GM12878 (cell line): ENCODE measurements around the gene C3. TPM values are rescaled to one million over a fixed set of nuclear protein-coding genes. Genes with fewer than 3 reads are reported as not detected.

ENCODE experiments used
- BCL11A ChIP-seq: IDR thresholded peaks from 2 replicates; pipeline ENCODE4 v1.6.1; 2011; ENCODE audit warnings: low read depth, low read length
- BMI1 ChIP-seq: fragments of 450-650 bp; IDR thresholded peaks from 2 replicates; pipeline ENCODE4 v1.6.1; 2016; ENCODE audit warnings: mild to moderate bottlenecking, moderate library complexity, borderline replicate concordance
- BRCA1 ChIP-seq: IDR thresholded peaks from 2 replicates; pipeline ENCODE4 v1.6.1; 2011; ENCODE audit warnings: low read depth, low read length, improper control_type of control experiment
- CBFB ChIP-seq: IDR thresholded peaks from 2 replicates; pipeline ENCODE4 v1.6.1; 2016; ENCODE audit warnings: antibody characterized with exemption, low read depth
- CREB1 ChIP-seq: IDR thresholded peaks from 2 replicates; pipeline ENCODE4 v1.6.1; 2012; ENCODE audit warnings: low read depth, mild to moderate bottlenecking, inconsistent platforms
- CTCF ChIP-seq, 3 experiments: IDR thresholded peaks in 2 of 3; conservative IDR thresholded peaks in 1 of 3; 2 replicates each; pipeline ENCODE4 v1.5.1; 2011; ENCODE audit warnings: low read depth in 3 of 3, low read length in 3 of 3, mild to moderate bottlenecking in 3 of 3, control low read depth in 2 of 3, moderate library complexity in 2 of 3, inconsistent platforms in 1 of 3, mixed read lengths in 1 of 3; ENCODE audit not compliant: control insufficient read depth in 2 of 3, insufficient read depth in 1 of 3; ENCODE audit errors: extremely low read depth in 1 of 3
- CUX1 ChIP-seq: IDR thresholded peaks from 2 replicates; pipeline ENCODE4 v1.6.1; 2012; ENCODE audit warnings: improper control_type of control experiment, low read depth, low read length; ENCODE audit not compliant: insufficient replicate concordance
- EGR1 ChIP-seq, 2 experiments: IDR thresholded peaks; 1 replicate in 1 of 2; 2 replicates in 1 of 2; pipeline ENCODE4 v1.6.1; 2011 to 2012; ENCODE audit warnings: low read depth in 2 of 2, low read length in 2 of 2, borderline replicate concordance in 1 of 2, mild to moderate bottlenecking in 1 of 2, moderate library complexity in 1 of 2
- PAX8 ChIP-seq: fragments of 450-650 bp; IDR thresholded peaks from 2 replicates; pipeline ENCODE4 v1.6.1; 2017; ENCODE audit warnings: mild to moderate bottlenecking, moderate library complexity
- SKIL ChIP-seq: fragments of 450-650 bp; IDR thresholded peaks from 2 replicates; pipeline ENCODE4 v1.6.1; 2017; ENCODE audit warnings: mild to moderate bottlenecking, low read depth, inconsistent platforms; ENCODE audit not compliant: poor library complexity, severe bottlenecking
- SRF ChIP-seq, 2 experiments: IDR thresholded peaks; 2 replicates each; pipeline ENCODE4 v1.6.1; 2011; ENCODE audit warnings: low read depth in 2 of 2, low read length in 2 of 2, mild to moderate bottlenecking in 1 of 2, moderate library complexity in 1 of 2
- SUPT20H ChIP-seq: IDR thresholded peaks from 2 replicates; pipeline ENCODE4 v1.6.1; 2011; ENCODE audit warnings: low read depth, mild to moderate bottlenecking, low read length, moderate library complexity, borderline replicate concordance; ENCODE audit not compliant: control insufficient read depth
- TARDBP ChIP-seq: IDR thresholded peaks from 2 replicates; pipeline ENCODE4 v1.6.1; 2016; ENCODE audit warnings: borderline replicate concordance
- USF1 ChIP-seq: IDR thresholded peaks from 2 replicates; pipeline ENCODE4 v1.6.1; 2011; ENCODE audit warnings: borderline replicate concordance, low read depth, mild to moderate bottlenecking, moderate library complexity, mixed read lengths, low read length; ENCODE audit not compliant: insufficient read depth; ENCODE audit errors: extremely low read length
- ZNF384 ChIP-seq: IDR thresholded peaks from 2 replicates; pipeline ENCODE4 v1.6.1; 2012; ENCODE audit warnings: low read depth, mild to moderate bottlenecking, low read length, improper control_type of control experiment, borderline replicate concordance
- ZNF622 ChIP-seq: fragments of 450-650 bp; IDR thresholded peaks from 2 replicates; pipeline ENCODE4 v1.6.1; 2017; ENCODE audit warnings: mild to moderate bottlenecking, inconsistent platforms
- polyA plus RNA-seq, 11 experiments: library from polyadenylated mRNA; depleted of rRNA in 4 of 11; unstranded in 6 of 11; stranded (reverse) in 5 of 11; fragments of >200 nt; fragmentation: Nextera tagmentation in 4 of 11; fragmentation: Illumina TruSeq in 1 of 11; extraction: Ambion mirVana in 4 of 11; extraction: Trizol in 1 of 11; gene quantifications; 1 replicate in 1 of 11; 2 replicates in 10 of 11; pipeline versions ENCODE4 v1.2.1 to v1.2.3, GENCODE V29; 2011 to 2016; ENCODE audit warnings: inconsistent platforms in 2 of 11, missing spikeins in 2 of 11, low read depth in 1 of 11
- total RNA-seq, 4 experiments: library from RNA; depleted of rRNA in 3 of 4; stranded (reverse); fragments of >200 nt in 3 of 4; fragmentation: Illumina TruSeq in 1 of 4; extraction: Trizol in 1 of 4; gene quantifications; 2 replicates each; pipeline versions ENCODE4 v1.2.1 to v1.2.3, GENCODE V29; 2013 to 2021
- TF ChIP-seq, protein P1 (sequence below): fragments of 450-650 bp; IDR thresholded peaks from 2 replicates; pipeline ENCODE4 v1.6.1; 2017; ENCODE audit warnings: low read depth, mild to moderate bottlenecking, moderate library complexity

The C3 gene
- total and polyA plus RNA-seq, 10 of the 15 experiments (the other 5 are each of a cell fraction or from before 2014, with no cell fraction given): 0.20 to 6.7 (median 0.72) TPM

DNA sequence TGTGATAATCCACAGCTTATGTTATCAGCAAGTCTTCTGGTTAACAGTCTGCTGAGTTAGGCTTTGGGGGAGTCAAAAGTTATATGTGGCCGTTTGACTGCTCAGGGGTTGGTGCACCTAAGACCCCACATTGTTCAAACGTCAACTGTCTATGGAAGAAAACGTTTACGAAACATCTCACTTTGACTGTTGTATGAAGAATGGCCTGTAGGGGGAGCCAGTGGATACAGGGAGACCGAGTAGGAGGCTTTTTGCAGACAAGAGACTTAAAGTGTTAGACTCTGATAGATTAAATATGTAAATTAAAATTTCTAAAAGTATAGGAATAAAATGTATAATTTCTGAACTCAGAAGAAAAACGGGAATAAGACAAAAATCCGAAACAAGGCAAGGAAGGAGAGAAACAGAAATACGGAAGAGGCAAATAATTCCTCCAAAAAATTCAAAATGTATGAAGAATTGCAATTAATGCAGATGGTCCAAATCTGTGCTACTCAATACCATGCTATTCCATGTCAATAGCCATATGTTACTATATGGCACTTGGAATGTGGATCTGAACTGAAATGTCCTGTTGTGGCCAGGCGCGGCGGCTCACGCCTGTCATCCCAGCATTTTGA lies 88.3 kb downstream of the C3 start (continued):
- TF ChIP-seq CTCF (IDR thresholded peaks at IDR 0.05 in 2 of 3, conservative IDR thresholded peaks at IDR 0.05 in 1 of 3; ENCODE audit: control insufficient read depth in 2 of 3, extremely low read depth in 1 of 3, insufficient read depth in 1 of 3, low read depth in 3 of 3, low read length in 3 of 3): peak; percentile 77 to 85 (median 80)
- TF ChIP-seq BCL11A: no peak
- TF ChIP-seq BRCA1: no peak
- no peak for TF ChIP-seq TARDBP
- TF ChIP-seq ZNF622: no peak
- TF ChIP-seq ZNF384: no peak
- TF ChIP-seq, protein P1, sequence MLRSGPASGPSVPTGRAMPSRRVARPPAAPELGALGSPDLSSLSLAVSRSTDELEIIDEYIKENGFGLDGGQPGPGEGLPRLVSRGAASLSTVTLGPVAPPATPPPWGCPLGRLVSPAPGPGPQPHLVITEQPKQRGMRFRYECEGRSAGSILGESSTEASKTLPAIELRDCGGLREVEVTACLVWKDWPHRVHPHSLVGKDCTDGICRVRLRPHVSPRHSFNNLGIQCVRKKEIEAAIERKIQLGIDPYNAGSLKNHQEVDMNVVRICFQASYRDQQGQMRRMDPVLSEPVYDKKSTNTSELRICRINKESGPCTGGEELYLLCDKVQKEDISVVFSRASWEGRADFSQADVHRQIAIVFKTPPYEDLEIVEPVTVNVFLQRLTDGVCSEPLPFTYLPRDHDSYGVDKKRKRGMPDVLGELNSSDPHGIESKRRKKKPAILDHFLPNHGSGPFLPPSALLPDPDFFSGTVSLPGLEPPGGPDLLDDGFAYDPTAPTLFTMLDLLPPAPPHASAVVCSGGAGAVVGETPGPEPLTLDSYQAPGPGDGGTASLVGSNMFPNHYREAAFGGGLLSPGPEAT: no peak
- TF ChIP-seq CUX1: peak; percentile 39
- TF ChIP-seq USF1: no peak
- TF ChIP-seq SUPT20H: no peak
- no peak for TF ChIP-seq PAX8
- 0 out of 2 replicates have a peak, but pooled peaks have one; percentile 39 for TF ChIP-seq CREB1
- no peak for TF ChIP-seq BMI1
- no peak for TF ChIP-seq EGR1 (IDR thresholded peaks at IDR 0.05; ENCODE audit: borderline replicate concordance in 1 of 2, low read depth in 2 of 2, low read length in 2 of 2)
- TF ChIP-seq SKIL: peak; percentile 64
- TF ChIP-seq SRF (IDR thresholded peaks at IDR 0.05; ENCODE audit: low read depth in 2 of 2, low read length in 2 of 2): no peak
- TF ChIP-seq CBFB: no peak
